OCI-LY7 (cell line): ENCODE results near the gene FADS6. TPM values are rescaled to one million over a fixed set of nuclear protein-coding genes. Genes with fewer than 3 reads are reported as not detected.

Source experiments
- BruUV-seq: library from RNA; stranded (reverse); fragments of 400-500 nt; replicated peaks from 2 replicates; lab custom pipeline; 2021; lab: Mats Ljungman, UMichigan
- CTCF ChIA-PET: fragments of 300-600 bp; sonication (Branson Sonifier 250); formaldehyde crosslinking; loops from one replicate; lab custom pipeline; 2022; ENCODE audit warnings: antibody characterized with exemption; ENCODE audit not compliant: unreplicated experiment; lab: Charles Lee
- POLR2A ChIA-PET: fragments of 300-600 bp; sonication (Branson Sonifier 250); formaldehyde crosslinking; loops from one replicate; lab custom pipeline; 2022; ENCODE audit warnings: antibody characterized with exemption; lab: Charles Lee
- DNase-seq: peaks from one replicate; pipeline ENCODE4 v3.0.0-alpha.2; 2015; ENCODE audit warnings: low spot score
- H2AFZ ChIP-seq: fragments of 200-600 bp; sonication (generic), shearing (Covaris generic); 2 replicates; pipeline ENCODE4 v1.6.1; 2014; ENCODE audit warnings: mild to moderate bottlenecking, antibody characterized with exemption, low read length, moderate library complexity
- H3K27ac ChIP-seq: fragments of 200-600 bp; sonication (generic); 2 replicates; pipeline ENCODE4 v1.5.1; 2014; ENCODE audit warnings: mixed run types, low read depth, mild to moderate bottlenecking, moderate library complexity, low read length, inconsistent platforms; ENCODE audit not compliant: poor library complexity, severe bottlenecking
- H3K36me3 ChIP-seq: fragments of 200-600 bp; sonication (generic); 2 replicates; pipeline ENCODE4 v1.6.1; 2014; ENCODE audit warnings: mild to moderate bottlenecking, antibody characterized with exemption, low read length, moderate library complexity, mixed read lengths; ENCODE audit not compliant: insufficient read depth
- H3K4me1 ChIP-seq: fragments of 200-600 bp; sonication (generic); 2 replicates; pipeline ENCODE4 v1.5.1; 2014; ENCODE audit warnings: mild to moderate bottlenecking, low read length; ENCODE audit not compliant: insufficient read depth, poor library complexity, severe bottlenecking
- H3K4me2 ChIP-seq: fragments of 200-600 bp; sonication (generic); 2 replicates; pipeline ENCODE4 v1.6.1; 2014; ENCODE audit warnings: mild to moderate bottlenecking, low read length
- H3K4me3 ChIP-seq: fragments of 200-600 bp; sonication (generic); 2 replicates; pipeline ENCODE4 v1.5.1; 2014; ENCODE audit warnings: mild to moderate bottlenecking, low read depth, low read length; ENCODE audit not compliant: poor library complexity, severe bottlenecking
- H3K79me2 ChIP-seq: fragments of 200-600 bp; sonication (generic); 2 replicates; pipeline ENCODE4 v1.6.1; 2016; ENCODE audit warnings: low read depth, mild to moderate bottlenecking, low read length, moderate library complexity, mixed read lengths; ENCODE audit not compliant: insufficient read depth
- H3K9me2 ChIP-seq: fragments of 200-600 bp; sonication (generic); 2 replicates; pipeline ENCODE4 v1.6.1; 2016; ENCODE audit warnings: mild to moderate bottlenecking, low read length, mixed read lengths; ENCODE audit not compliant: insufficient read depth
- H3K9me3 ChIP-seq: fragments of 200-600 bp; sonication (generic); 2 replicates; pipeline ENCODE4 v1.6.1; 2014; ENCODE audit warnings: mild to moderate bottlenecking, mixed run types, low read length, mixed read lengths
- H4K20me1 ChIP-seq: fragments of 200-600 bp; sonication (generic); 2 replicates; pipeline ENCODE4 v1.6.1; 2014; ENCODE audit warnings: mild to moderate bottlenecking, antibody characterized with exemption, low read length, moderate library complexity, mixed read lengths; ENCODE audit not compliant: insufficient read depth
- EZH2phosphoT487 ChIP-seq: fragments of 200-600 bp; sonication (generic); IDR thresholded peaks from 2 replicates; pipeline ENCODE4 v1.6.1; 2018; ENCODE audit warnings: low read depth, borderline replicate concordance, mild to moderate bottlenecking, mixed run types, antibody characterized with exemption, low read length, moderate library complexity, mixed read lengths
- intact Hi-C: fragments of 100-400 bp; cut with micrococcal nuclease; formaldehyde crosslinking; loops from one replicate; pipeline ENCODE4 v1.10.0; 2022; ENCODE audit not compliant: unreplicated experiment
- total RNA-seq, 2 experiments: library from RNA; depleted of rRNA in 1 of 2; stranded (reverse); fragments of >200 nt in 1 of 2; shearing (Covaris generic) in 1 of 2; gene quantifications; 2 replicates each; pipeline ENCODE4 v1.2.3, GENCODE V29; 2014 to 2022
- TF ChIP-seq, protein P1 (sequence below): fragments of 200-600 bp; sonication (generic); conservative IDR thresholded peaks from 2 replicates; pipeline ENCODE4 v1.5.1; 2014; ENCODE audit warnings: mild to moderate bottlenecking, antibody characterized with exemption, low read length, moderate library complexity, mixed read lengths

Gene FADS6
- total RNA-seq, 2 experiments from 2014 or later, result not detected

DNA sequence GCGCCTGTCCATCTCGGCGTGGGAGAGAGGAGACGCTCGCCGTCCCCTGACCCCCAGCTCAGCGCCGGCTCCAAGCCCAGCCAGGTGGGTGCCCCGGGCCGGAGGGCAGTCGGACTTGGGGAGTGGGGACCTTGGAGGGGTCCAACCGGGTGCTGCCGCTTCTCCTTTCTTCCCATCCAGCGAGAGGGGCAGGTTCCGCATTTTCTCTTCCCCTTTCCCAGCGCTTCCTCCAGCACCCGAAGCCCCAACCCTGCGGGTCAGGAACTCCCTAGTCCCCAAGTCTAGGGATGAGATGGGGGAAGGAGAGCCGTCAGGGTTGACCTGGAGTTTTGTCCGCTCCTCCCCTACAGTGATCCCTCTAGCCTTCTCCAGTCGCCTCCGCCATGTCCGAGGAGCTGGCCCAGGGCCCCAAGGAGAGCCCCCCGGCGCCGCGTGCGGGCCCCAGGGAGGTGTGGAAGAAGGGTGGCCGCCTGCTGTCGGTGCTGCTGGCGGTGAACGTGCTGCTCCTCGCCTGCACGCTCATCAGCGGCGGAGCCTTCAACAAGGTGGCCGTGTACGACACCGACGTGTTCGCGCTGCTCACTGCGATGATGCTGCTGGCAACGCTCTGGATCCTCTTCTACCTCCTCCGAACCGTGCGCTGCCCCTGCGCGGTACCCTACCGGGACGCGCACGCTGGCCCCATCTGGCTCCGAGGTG lies 31.0 kb upstream of the FADS6 start, which contains the start of gene OTOP2:
TSS of gene OTOP2 (plus strand) at position 24 of the 699 bp plus-strand sequence. CDS start at position 384, 360 bp downstream.
- no peak for DNase-seq
- POLR2A ChIA-PET, result interaction anchor here (0.6 kb wide), 1 partner anchor 20 kb away, joined by 3 read pairs; no protein-coding TSS in a partner anchor
- Histone ChIP-seq H3K36me3 (no peaks in the 10 kb centered on the region), H3K9me2 (no peaks in the 10 kb centered on the region), H3K4me1 (no peaks in the 10 kb centered on the region), H3K79me2 (no peaks in the 10 kb centered on the region), H2AFZ (no peak within 1 kb of the TSS), H3K4me2 (no peak within 1 kb of the TSS), H3K4me3 (no peak within 1 kb of the TSS), H4K20me1 (no peaks in the 10 kb centered on the region), H3K27ac (no peak within 1 kb of the TSS), H3K9me3 (no peaks in the 10 kb centered on the region)
- intact Hi-C loops, result no loop called here
- CTCF ChIA-PET, result interaction anchor here (1.0 kb wide), 1 partner anchor 33 kb away, joined by 3 read pairs; no protein-coding TSS in a partner anchor
- TF ChIP-seq EZH2phosphoT487, result no peak
- TF ChIP-seq, protein P1, sequence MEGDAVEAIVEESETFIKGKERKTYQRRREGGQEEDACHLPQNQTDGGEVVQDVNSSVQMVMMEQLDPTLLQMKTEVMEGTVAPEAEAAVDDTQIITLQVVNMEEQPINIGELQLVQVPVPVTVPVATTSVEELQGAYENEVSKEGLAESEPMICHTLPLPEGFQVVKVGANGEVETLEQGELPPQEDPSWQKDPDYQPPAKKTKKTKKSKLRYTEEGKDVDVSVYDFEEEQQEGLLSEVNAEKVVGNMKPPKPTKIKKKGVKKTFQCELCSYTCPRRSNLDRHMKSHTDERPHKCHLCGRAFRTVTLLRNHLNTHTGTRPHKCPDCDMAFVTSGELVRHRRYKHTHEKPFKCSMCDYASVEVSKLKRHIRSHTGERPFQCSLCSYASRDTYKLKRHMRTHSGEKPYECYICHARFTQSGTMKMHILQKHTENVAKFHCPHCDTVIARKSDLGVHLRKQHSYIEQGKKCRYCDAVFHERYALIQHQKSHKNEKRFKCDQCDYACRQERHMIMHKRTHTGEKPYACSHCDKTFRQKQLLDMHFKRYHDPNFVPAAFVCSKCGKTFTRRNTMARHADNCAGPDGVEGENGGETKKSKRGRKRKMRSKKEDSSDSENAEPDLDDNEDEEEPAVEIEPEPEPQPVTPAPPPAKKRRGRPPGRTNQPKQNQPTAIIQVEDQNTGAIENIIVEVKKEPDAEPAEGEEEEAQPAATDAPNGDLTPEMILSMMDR, result no peak
- BruUV-seq, result no TSS peak

DNA sequence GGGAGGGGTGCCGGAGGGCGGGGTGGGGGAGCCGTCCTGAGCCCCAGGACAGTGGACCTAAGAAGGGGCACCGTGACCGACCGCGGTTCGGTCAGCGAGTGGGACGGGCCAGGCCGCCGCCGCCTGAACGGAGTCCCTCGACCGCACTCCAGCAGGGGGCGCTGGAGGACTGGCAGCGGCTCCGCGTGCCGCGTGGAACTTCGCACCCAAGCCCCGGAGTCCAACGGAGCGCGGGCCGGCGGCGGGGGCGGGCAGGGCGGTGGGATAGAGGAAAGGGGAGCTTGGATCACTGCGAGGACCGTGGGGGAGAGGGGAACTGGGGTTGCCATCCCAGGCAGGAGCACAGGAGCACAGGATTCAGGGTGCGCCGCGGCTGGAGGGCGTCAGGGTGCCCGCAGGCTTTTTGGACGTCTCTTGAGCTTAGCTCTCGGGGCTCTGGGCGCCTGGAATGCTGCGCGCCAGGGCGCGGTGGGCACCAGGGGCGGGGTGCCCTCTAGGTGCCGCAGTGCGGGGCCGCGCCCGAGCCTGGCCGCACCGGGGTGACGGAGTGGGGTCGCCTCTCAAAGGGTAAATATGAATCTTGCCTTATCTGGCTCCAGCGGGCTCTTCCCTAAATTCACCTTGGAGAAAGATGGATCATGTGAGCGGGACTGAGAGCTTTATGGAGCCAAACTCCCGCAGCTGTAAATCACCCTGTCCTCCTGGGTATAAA lies 30.3 kb upstream of the FADS6 start:
- Histone ChIP-seq H2AFZ (no peak overlapping the region), H3K4me2 (no peak overlapping the region)
- BruUV-seq, result no TSS peak

More for the DNA sequence above, 30.3 kb upstream of the FADS6 start:
- Histone ChIP-seq H3K9me3 (no peaks in the 10 kb centered on the region), H3K4me1 (no peaks in the 10 kb centered on the region), H4K20me1 (no peaks in the 10 kb centered on the region), H3K36me3 (no peaks in the 10 kb centered on the region), H3K27ac (no peak overlapping the region), H3K79me2 (no peaks in the 10 kb centered on the region), H3K4me3 (no peak overlapping the region), H3K9me2 (no peaks in the 10 kb centered on the region)
- ChIA-PET POLR2A (interaction anchor here (0.6 kb wide), 2 partner anchors 21 to 255 kb away, joined by 3 read pairs; no protein-coding TSS in a partner anchor), CTCF (interaction anchor here (1.0 kb wide), 1 partner anchor 34 kb away, joined by 3 read pairs; no protein-coding TSS in a partner anchor)
- intact Hi-C loops, result loop anchor here (1.0 kb wide), 1 partner anchor 35 kb away; no protein-coding TSS in a partner anchor
- no peak for TF ChIP-seq EZH2phosphoT487
- TF ChIP-seq, protein P1, result peak; percentile 86
- peak; percentile 59 for DNase-seq
